Sigmoid colon (tissue), 7 donors: Measurements from ENCODE around the gene MTX1. TPM values are rescaled to one million over a fixed set of nuclear protein-coding genes. Genes with fewer than 3 reads are reported as not detected.

Experiments
- DNase-seq: peaks from one replicate; pipeline ENCODE4 v3.0.0-alpha.2; 2019
- H3K27ac ChIP-seq, 4 donors: fragments of 200-600 bp; sonication (generic); one replicate each; pipeline ENCODE4 v1.5.1; 2016 to 2019; ENCODE audit warnings: mild to moderate bottlenecking in 1 of 4
- H3K27me3 ChIP-seq, 3 donors: fragments of 200-600 bp; sonication (generic); one replicate each; pipeline ENCODE4 v1.5.1; 2019; ENCODE audit warnings: mild to moderate bottlenecking in 1 of 3
- H3K36me3 ChIP-seq, 4 donors: fragments of 200-600 bp; sonication (generic); one replicate each; pipeline ENCODE4 v1.5.1; 2016 to 2019
- H3K4me1 ChIP-seq, 4 donors: fragments of 200-600 bp; sonication (generic); one replicate each; pipeline ENCODE4 v1.5.1; 2017 to 2019
- H3K4me3 ChIP-seq, 4 donors: fragments of 200-600 bp; sonication (generic); one replicate each; pipeline ENCODE4 v1.5.1; 2017 to 2019; ENCODE audit warnings: mild to moderate bottlenecking in 2 of 4, moderate library complexity in 1 of 4
- H3K9me3 ChIP-seq, 4 donors: fragments of 200-600 bp in 3 of 4; sonication (generic) in 3 of 4; one replicate each; pipeline versions ENCODE4 v1.5.1 to v1.6.1; 2013 to 2019
- EP300 ChIP-seq, 4 donors: sonication (generic); formaldehyde crosslinking; IDR thresholded peaks; one replicate each; pipeline ENCODE4 v1.6.1; 2017; ENCODE audit warnings: antibody characterized with exemption in 4 of 4
- POLR2A ChIP-seq, 2 donors: fragments of 450-650 bp; IDR thresholded peaks; one replicate each; pipeline ENCODE4 v1.6.1; 2016; ENCODE audit warnings: antibody characterized with exemption in 2 of 2, mild to moderate bottlenecking in 2 of 2, moderate library complexity in 2 of 2
- POLR2AphosphoS5 ChIP-seq, 4 donors: sonication (generic); formaldehyde crosslinking; IDR thresholded peaks; one replicate each; pipeline ENCODE4 v1.6.1; 2017; ENCODE audit warnings: antibody characterized with exemption in 4 of 4
- WGBS, 2 donors: extraction: QIAGEN DNeasy Blood & Tissue Kit; methylation state at CpG; one replicate each; pipeline ENCODE4 v1.1.7; 2013; 5-methylcytosine and 5-hydroxymethylcytosine counted together
- intact Hi-C: fragments of 100-400 bp; cut with DNase I; formaldehyde crosslinking; loops from one replicate; pipeline ENCODE4 v1.15.1; 2023
- polyA plus RNA-seq, 3 donors: library from polyadenylated mRNA; stranded (reverse); fragments of 200-250 nt; gene quantifications; one replicate each; pipeline ENCODE4 v1.2.3, GENCODE V29; 2013
- total RNA-seq, 4 donors: library from RNA; depleted of rRNA; stranded (reverse); fragments of >200 nt; gene quantifications; one replicate each; pipeline ENCODE4 v1.1.0, GENCODE V29; 2016
- TF ChIP-seq, protein P1 (sequence below), 4 experiments: fragments of 450-650 bp in 3 of 4; fragments of 200-600 bp in 1 of 4; IDR thresholded peaks; one replicate each; pipeline ENCODE4 v1.5.1; 2016 to 2019; ENCODE audit warnings: antibody characterized with exemption in 4 of 4, mild to moderate bottlenecking in 3 of 4, moderate library complexity in 2 of 4
- donor health status: healthy with polysubstance abuse.
- donor health status: Bipolar disorder and iron deficiency.
- donor health status: healthy.

Gene MTX1
- total and polyA plus RNA-seq, 7 donors: 15.5 to 69.7 (median 29.8) TPM

DNA sequence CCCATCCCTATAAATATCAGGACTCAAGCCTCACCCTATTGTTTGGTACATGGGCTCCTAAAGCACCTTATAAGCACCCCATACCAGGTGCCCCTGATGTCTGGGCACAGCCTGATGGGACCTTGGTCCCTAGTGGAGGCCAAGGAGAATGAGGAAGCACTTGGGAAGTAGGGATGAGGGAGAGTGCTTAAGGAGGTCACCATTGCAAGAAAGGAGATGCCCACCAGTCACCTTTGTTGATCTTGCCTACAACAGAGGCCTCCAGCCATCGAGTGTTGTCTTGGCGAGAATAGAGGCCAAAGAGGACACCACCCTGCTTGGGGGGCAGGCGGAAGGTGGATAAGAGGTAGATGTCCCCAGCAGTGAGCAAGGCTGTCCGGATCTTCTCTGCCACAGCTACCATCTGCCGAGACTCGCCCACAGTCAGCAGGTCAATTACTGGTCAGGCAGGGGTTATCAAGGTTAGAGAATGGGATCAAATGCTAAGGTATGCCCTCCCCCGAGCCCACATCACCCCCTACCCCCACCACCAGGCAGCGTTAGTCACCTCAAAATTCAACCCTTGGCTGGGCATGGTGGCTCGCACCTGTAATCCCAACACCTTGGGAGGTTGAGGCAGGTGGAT is 2.4 kb upstream of the MTX1 start:
- H3K36me3 ChIP-seq: peaks cover 0 to 14% (median 4%) of the 10 kb centered on the region in 4 donors
- peak overlapping the region; percentile 93 to 100 (median 98) for H3K27ac ChIP-seq
- no peak for TF ChIP-seq POLR2AphosphoS5 (IDR thresholded peaks at IDR 0.05)
- TF ChIP-seq, protein P1, sequence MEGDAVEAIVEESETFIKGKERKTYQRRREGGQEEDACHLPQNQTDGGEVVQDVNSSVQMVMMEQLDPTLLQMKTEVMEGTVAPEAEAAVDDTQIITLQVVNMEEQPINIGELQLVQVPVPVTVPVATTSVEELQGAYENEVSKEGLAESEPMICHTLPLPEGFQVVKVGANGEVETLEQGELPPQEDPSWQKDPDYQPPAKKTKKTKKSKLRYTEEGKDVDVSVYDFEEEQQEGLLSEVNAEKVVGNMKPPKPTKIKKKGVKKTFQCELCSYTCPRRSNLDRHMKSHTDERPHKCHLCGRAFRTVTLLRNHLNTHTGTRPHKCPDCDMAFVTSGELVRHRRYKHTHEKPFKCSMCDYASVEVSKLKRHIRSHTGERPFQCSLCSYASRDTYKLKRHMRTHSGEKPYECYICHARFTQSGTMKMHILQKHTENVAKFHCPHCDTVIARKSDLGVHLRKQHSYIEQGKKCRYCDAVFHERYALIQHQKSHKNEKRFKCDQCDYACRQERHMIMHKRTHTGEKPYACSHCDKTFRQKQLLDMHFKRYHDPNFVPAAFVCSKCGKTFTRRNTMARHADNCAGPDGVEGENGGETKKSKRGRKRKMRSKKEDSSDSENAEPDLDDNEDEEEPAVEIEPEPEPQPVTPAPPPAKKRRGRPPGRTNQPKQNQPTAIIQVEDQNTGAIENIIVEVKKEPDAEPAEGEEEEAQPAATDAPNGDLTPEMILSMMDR (IDR thresholded peaks at IDR 0.05): no peak
- no peak for TF ChIP-seq POLR2A (IDR thresholded peaks at IDR 0.05)
- TF ChIP-seq EP300 (IDR thresholded peaks at IDR 0.05): no peak
- WGBS, 2 donors: 76 to 82% methylated on average over 9 of the region's 9 CpGs
- H3K4me3 ChIP-seq: no peak overlapping the region
- no peak for DNase-seq
- intact Hi-C loops: loop anchor here (5.0 kb wide), 1 partner anchor 36 kb away; a partner anchor contains a TSS
- H3K27me3 ChIP-seq: no peaks in the 10 kb centered on the region
- H3K4me1 ChIP-seq: peaks cover 0 to 36% (median 30%) of the 10 kb centered on the region in 4 donors
- H3K9me3 ChIP-seq: no peaks in the 10 kb centered on the region

DNA sequence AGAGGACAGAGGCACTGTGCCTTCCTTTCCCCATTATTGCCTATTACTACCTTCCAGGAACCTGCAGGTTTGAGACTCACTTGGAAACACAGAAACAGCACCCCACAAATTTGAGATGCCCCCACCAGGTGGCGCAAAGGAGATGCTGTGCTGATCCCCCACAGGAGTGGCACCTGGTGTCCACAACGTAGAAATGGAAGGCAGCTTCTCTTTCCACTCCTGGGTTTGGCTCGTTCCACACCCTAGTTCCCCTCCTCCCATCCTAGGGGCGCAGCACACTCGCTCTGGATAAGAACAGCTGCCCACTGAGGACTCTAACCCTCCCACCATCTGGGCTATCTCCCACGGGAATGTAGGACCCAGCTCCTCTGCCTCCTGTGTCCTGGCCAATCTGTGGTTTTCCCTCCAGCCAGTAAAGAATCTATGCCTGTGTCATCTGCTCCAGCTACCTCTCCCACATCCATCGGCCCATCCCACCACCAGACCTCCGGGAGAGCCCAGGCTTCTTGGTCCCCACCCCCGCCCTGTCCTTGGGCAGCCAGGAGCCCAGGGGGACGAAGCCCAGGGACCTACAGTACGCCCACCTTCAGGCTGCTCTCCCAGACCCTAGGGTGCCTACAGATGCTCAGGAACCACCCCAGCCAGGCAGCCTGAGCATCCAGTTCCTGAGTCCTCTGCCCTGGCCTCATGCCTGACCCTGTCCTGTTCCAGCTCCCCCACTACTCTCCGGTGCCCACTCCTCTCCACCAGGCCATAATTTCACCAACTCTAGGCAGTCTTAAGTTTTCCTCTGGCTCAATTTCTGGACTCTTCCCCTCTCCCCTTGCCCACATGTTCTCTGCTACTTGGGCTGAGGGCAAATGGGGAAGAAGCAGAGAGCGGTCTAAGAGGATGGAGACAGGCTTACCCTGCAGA is 1.3 kb upstream of the MTX1 start:
- Histone ChIP-seq H3K36me3 (peaks cover 0 to 13% (median 1%) of the 10 kb centered on the region in 4 donors), H3K9me3 (no peaks in the 10 kb centered on the region), H3K4me1 (peaks cover 0 to 36% (median 30%) of the 10 kb centered on the region in 4 donors), H3K27ac (peak overlapping the region; percentile 93 to 100 (median 98)), H3K4me3 (peak overlapping the region; percentile 49 to 86 (median 75)), H3K27me3 (no peaks in the 10 kb centered on the region)
- TF ChIP-seq POLR2AphosphoS5 (IDR thresholded peaks at IDR 0.05): peak in 2 of 4 donors; percentile 40 to 42
- TF ChIP-seq, protein P1 (IDR thresholded peaks at IDR 0.05): peak; percentile 79 to 89 (median 88)
- no peak for TF ChIP-seq EP300 (IDR thresholded peaks at IDR 0.05)
- no peak for TF ChIP-seq POLR2A (IDR thresholded peaks at IDR 0.05)
- intact Hi-C loops: loop anchor here (5.0 kb wide), 1 partner anchor 35 kb away; a partner anchor contains a TSS
- 30 to 32% methylated on average over 13 of the region's 13 CpGs for WGBS, 2 donors
- DNase-seq: peak; percentile 93

DNA sequence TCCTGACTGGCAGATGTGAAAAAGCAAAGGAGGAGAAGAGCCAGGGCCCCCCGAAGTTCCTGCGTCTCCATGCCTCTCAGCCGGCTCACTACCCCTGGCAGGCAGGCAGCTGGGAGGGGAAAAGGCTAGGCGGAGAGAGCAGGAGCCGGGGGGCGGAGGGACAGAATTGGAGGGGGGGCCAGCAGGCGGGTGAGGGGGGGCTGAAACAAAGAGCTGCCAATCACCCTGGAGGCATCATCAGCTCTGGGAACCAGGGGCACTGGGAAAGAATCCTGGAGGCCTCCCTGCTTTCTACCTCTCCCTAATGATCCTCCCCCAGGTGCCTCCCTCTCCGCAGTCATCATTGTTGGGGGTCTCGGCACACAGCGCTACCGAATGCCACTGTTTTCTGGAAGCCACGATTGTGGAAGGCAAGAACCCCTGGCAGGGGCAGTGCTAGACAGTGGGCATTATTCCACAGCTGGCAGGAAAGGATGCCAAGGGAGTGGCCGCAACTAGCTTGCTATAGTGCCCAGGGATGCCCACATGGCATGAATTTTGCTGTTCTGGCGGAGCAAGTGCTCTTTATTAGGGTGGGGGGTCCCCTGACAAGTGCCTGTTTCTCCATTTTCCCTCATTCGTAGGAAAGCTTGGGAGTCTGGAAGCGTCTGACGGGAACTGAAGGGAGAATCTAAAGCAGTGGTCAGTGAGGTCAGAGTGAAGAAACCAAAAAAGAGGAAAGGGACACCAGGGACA is 522 bp upstream of the MTX1 start, which contains the start of gene THBS3:
THBS3 (minus strand) TSS at position 92 of the 735 bp plus-strand sequence; CDS start at position 71, 21 bp downstream.
- TF ChIP-seq POLR2AphosphoS5 (IDR thresholded peaks at IDR 0.05) (no peak), EP300 (IDR thresholded peaks at IDR 0.05) (no peak), POLR2A (IDR thresholded peaks at IDR 0.05) (no peak)
- TF ChIP-seq, protein P1 (IDR thresholded peaks at IDR 0.05): no peak
- Histone ChIP-seq H3K27me3 (no peaks in the 10 kb centered on the region), H3K9me3 (no peaks in the 10 kb centered on the region), H3K4me1 (peaks cover 0 to 36% (median 30%) of the 10 kb centered on the region in 4 donors), H3K36me3 (peaks cover 0 to 12% (median 0%) of the 10 kb centered on the region in 4 donors), H3K4me3 (peak within 1 kb of the TSS; percentile 49 to 86 (median 75)), H3K27ac (peak within 1 kb of the TSS; percentile 93 to 100 (median 98))
- 33 to 38% methylated on average over 17 of the region's 17 CpGs for WGBS, 2 donors
- DNase-seq: peak; percentile 79
- intact Hi-C loops: loop anchor here (1.0 to 5.0 kb wide), 4 partner anchors 14 to 116 kb away; a partner anchor contains a TSS

DNA sequence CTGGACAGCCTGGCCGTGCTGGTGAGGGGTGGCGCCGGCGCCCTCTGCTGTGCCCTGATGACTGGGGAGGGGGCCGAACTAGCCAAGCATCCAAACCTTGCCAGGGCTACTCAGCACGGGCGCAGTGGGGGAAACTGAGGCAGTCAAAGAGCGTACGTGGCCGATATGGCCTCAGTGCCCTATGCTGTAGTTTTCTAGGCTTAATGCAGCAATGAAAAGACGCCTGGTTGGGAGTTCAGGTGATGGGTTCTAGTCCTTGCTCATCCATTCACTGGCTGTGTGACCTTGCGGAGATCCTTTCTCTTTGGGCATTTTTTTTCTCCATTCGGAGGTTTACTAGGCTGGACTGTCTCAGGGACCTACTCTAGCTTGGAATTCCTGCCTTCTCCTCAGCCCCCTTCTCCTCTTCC is 822 bp downstream of the MTX1 start:
- 3% methylated on average over 13 of the region's 13 CpGs for WGBS, 2 donors
- Histone ChIP-seq H3K27me3 (no peaks in the 10 kb centered on the region), H3K9me3 (no peaks in the 10 kb centered on the region), H3K36me3 (peaks cover 0 to 12% (median 0%) of the 10 kb centered on the region in 4 donors), H3K4me1 (peaks cover 0 to 36% (median 30%) of the 10 kb centered on the region in 4 donors), H3K27ac (peak overlapping the region; percentile 93 to 100 (median 98)), H3K4me3 (peak overlapping the region; percentile 49 to 86 (median 75))
- DNase-seq: no peak
- TF ChIP-seq EP300 (IDR thresholded peaks at IDR 0.05) (no peak), POLR2A (IDR thresholded peaks at IDR 0.05) (no peak), POLR2AphosphoS5 (IDR thresholded peaks at IDR 0.05) (no peak)
- TF ChIP-seq, protein P1 (IDR thresholded peaks at IDR 0.05): no peak
- intact Hi-C loops: loop anchor here (2.0 to 5.0 kb wide), 2 partner anchors 17 to 33 kb away; a partner anchor contains a TSS
